NAMALWA (cell line): ENCODE results near the gene IFNG.

ENCODE experiments used
- DNase-seq: peaks from one replicate; pipeline ENCODE4 v3.0.0-alpha.2; 2015; ENCODE audit warnings: low spot score

Gene IFNG

DNA sequence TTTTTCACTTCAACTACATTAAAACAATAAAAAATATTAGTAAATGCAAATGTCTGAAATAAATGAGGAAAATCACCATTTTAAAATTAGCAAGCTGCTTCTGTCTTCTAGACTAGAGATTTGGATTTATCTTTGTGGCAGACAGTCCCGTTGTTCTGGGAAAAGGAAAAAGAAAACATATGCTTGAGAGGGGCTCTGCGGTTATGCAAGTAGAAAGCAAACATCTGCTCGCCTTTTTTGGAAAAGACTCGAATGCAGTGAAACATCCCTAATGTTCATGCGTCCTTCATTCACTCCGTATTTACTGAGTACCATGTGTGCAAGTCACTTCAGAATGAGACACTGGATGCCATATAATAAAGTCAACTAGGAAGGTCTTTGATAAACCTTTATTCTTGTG, 44.9 kb downstream of the IFNG start:
- no peak for DNase-seq

DNA sequence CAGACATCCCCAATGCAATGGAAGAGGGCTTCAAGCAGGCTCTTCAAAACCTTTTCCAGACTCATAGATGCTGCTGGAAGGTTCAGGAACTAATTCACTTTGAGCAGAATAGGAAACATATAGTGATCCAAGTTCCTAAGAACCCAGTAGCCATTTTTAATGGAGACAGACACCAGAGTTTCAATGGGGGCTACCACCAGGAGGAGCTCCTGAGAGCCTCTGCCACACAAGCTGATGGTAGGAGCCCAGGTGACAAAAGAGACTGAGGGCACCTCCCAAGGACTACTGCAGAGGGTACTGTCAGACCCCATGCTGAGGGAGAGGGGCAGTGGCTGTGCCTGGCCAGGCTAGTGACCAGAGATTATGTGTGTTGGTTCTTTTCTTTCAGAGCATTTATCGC, 45.9 kb downstream of the IFNG start:
- peak; percentile 60 for DNase-seq

GRCh38 chr12:68111995-68112394, 47.5 kb downstream of the IFNG start:
- DNase-seq: no peak

DNA sequence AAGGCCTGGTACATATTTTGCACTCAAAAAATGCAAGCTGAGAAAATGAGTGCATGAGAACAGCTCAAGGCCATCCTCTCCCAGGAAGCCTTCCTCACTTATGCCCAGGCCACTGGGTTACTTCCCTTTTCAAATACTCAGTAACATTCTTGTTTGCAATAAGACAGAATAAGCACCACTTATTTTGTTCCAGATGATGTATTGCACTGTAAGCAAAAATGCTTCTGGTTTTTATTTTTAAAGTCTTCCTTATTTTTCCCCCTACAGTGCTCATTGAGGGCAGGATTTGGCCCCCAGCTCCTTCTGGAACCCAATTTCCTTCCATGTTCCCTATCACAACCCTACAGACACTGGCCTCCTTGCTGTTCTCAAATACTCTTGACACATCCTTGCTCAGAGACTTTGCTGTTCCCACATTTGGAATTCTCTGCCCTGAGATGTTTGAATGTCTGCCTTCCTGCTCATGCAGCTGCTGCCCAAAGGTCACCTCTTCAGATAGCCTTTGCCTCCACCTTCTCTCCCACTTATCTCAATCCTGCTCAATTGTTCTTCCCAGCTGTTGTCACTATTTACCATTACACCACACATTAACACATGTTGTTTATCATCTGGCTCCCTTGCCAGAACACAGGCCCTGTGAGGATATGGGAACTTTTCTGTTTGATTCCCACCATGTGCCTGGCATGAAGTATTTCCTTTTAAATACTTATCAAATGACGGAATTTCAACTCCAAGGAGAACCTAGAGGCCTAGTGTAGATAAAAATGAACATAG, 49.9 kb downstream of the IFNG start:
- DNase-seq: no peak

- no peak for DNase-seq
These were observed 50.5 kb downstream of the IFNG start for GRCh38 chr12:68109001-68109400.

GRCh38 chr12:68106660-68107059, 52.9 kb downstream of the IFNG start:
- no peak for DNase-seq

DNA sequence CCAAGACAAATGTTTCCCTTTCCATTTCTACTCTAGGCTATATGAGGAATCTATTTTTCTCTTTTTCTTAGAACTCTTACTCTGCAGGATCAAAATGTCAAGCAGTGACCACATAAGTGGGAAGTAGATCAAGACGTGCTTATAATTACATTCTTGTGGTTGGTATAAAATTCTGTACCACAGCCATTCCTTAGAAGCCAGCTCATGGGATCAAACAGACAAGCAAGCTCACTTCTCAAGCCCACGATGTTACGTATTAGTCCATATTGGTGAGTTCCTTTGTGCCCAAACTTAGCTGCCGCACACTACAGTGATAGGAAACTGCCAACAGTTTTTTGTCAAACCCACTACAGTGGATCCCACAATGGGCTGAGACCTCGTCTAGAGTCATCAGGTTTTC, 53.4 kb downstream of the IFNG start:
- DNase-seq: no peak
